GM23338 (cell line): ENCODE results near the gene ADAMTS18. TPM values are rescaled to one million over a fixed set of nuclear protein-coding genes. Genes with fewer than 3 reads are reported as not detected.

ENCODE experiments used
- ATAC-seq: fragments of 200-7000 bp; cut with Tn5 transposase; 3 replicates; pipeline ENCODE4 v1.9.1; 2020
- DNase-seq: peaks from one replicate; pipeline ENCODE4 v3.0.0-alpha.2; 2015; ENCODE audit warnings: low spot score
- H2AFZ ChIP-seq: fragments of 200-600 bp; sonication (generic); 2 replicates; pipeline ENCODE4 v1.8.0; 2016; ENCODE audit warnings: antibody characterized with exemption, mild to moderate bottlenecking, moderate library complexity
- H3F3A ChIP-seq: fragments of 200-600 bp; sonication (generic); replicated peaks from 2 replicates; pipeline ENCODE4 v1.8.0; 2017; ENCODE audit warnings: antibody characterized with exemption, mixed run types, low read depth
- H3K27ac ChIP-seq: fragments of 200-600 bp; sonication (generic); 2 replicates; pipeline ENCODE4 v1.6.1; 2016; ENCODE audit warnings: low read depth
- H3K27me3 ChIP-seq: fragments of 200-600 bp; sonication (generic); 2 replicates; pipeline ENCODE4 v1.8.0; 2016; ENCODE audit warnings: mild to moderate bottlenecking, mixed run types, moderate library complexity; ENCODE audit not compliant: insufficient read depth
- H3K36me3 ChIP-seq: fragments of 200-600 bp; sonication (generic); 2 replicates; pipeline ENCODE4 v1.8.0; 2016; ENCODE audit warnings: mild to moderate bottlenecking; ENCODE audit not compliant: insufficient read depth
- H3K4me1 ChIP-seq: fragments of 200-600 bp; sonication (generic); 2 replicates; pipeline ENCODE4 v1.8.0; 2016; ENCODE audit warnings: mild to moderate bottlenecking, moderate library complexity; ENCODE audit not compliant: insufficient read depth
- H3K4me2 ChIP-seq: fragments of 200-600 bp; sonication (generic); 2 replicates; pipeline ENCODE4 v1.7.1; 2017; ENCODE audit warnings: mixed run types
- H3K4me3 ChIP-seq: fragments of 200-600 bp; sonication (generic); 2 replicates; pipeline ENCODE4 v1.6.1; 2016; ENCODE audit warnings: mixed run types
- H3K79me2 ChIP-seq: fragments of 200-600 bp; sonication (generic); replicated peaks from 2 replicates; pipeline ENCODE4 v1.8.0; 2017; ENCODE audit warnings: mild to moderate bottlenecking; ENCODE audit not compliant: insufficient read depth
- H3K9me2 ChIP-seq: fragments of 200-600 bp; sonication (generic); 2 replicates; pipeline ENCODE4 v1.8.0; 2017; ENCODE audit not compliant: insufficient read depth
- H4K20me1 ChIP-seq: fragments of 200-600 bp; sonication (generic); replicated peaks from 2 replicates; pipeline ENCODE4 v1.8.0; 2017; ENCODE audit warnings: mild to moderate bottlenecking; ENCODE audit not compliant: insufficient read depth
- H3K27ac Mint-ChIP-seq: 2 replicates; pipeline ENCODE4 v1.8.0; 2020; ENCODE audit warnings: inconsistent platforms, mild to moderate bottlenecking, moderate library complexity, mixed read lengths
- H3K27me3 Mint-ChIP-seq: 3 replicates; pipeline ENCODE4 v1.8.0; 2022; ENCODE audit warnings: low read depth, mild to moderate bottlenecking, moderate library complexity, mixed read lengths, inconsistent platforms; ENCODE audit not compliant: insufficient read depth, poor library complexity
- H3K36me3 Mint-ChIP-seq: 3 replicates; pipeline ENCODE4 v1.8.0; 2021; ENCODE audit warnings: low read depth, mild to moderate bottlenecking, inconsistent platforms, moderate library complexity, mixed read lengths
- H3K4me1 Mint-ChIP-seq: 3 replicates; pipeline ENCODE4 v1.8.0; 2020; ENCODE audit warnings: mild to moderate bottlenecking, inconsistent platforms, mixed read lengths
- H3K4me3 Mint-ChIP-seq: 3 replicates; pipeline ENCODE4 v1.8.0; 2021; ENCODE audit warnings: moderate library complexity, mild to moderate bottlenecking, inconsistent platforms, mixed read lengths
- H3K9me3 Mint-ChIP-seq: 3 replicates; pipeline ENCODE4 v1.8.0; 2020; ENCODE audit warnings: moderate library complexity, mild to moderate bottlenecking, inconsistent platforms, mixed read lengths
- JUNB ChIP-seq: IDR thresholded peaks from one replicate; pipeline ENCODE4 v1.6.1; 2016; ENCODE audit warnings: antibody characterized with exemption; ENCODE audit not compliant: unreplicated experiment
- STAT1 ChIP-seq: IDR thresholded peaks from one replicate; pipeline ENCODE4 v1.6.1; 2016; ENCODE audit warnings: antibody characterized with exemption; ENCODE audit not compliant: unreplicated experiment
- ZNF114 ChIP-seq: fragments of 250-450 bp; sonication (Bioruptor Pico); IDR thresholded peaks from 2 replicates; pipeline ENCODE4 v1.5.0; 2020; ENCODE audit warnings: mild to moderate bottlenecking, moderate library complexity
- polyA plus RNA-seq: library from polyadenylated mRNA; unstranded; fragments of >200 nt; fragmentation: Nextera tagmentation; extraction: Ambion mirVana; gene quantifications from 2 replicates; pipeline ENCODE4 v1.2.1, GENCODE V29; 2016
- total RNA-seq: library from RNA; depleted of rRNA; stranded (reverse); fragments of >200 nt; shearing (Covaris generic); gene quantifications from 2 replicates; pipeline ENCODE4 v1.2.3, GENCODE V29; 2014
- TF ChIP-seq, protein P1 (sequence below), 2 experiments: fragments of 200-600 bp in 1 of 2; sonication (generic) in 1 of 2; conservative IDR thresholded peaks; 2 replicates each; pipeline versions ENCODE4 v1.5.1 to v1.6.1; 2016 to 2017; ENCODE audit warnings: antibody characterized with exemption in 2 of 2, low read depth in 2 of 2, mild to moderate bottlenecking in 2 of 2, moderate library complexity in 1 of 2
- TF ChIP-seq, protein P2 (sequence below): fragments of 250-450 bp; sonication (Bioruptor Pico); IDR thresholded peaks from 2 replicates; pipeline ENCODE4 v1.5.0; 2020; ENCODE audit warnings: mild to moderate bottlenecking, moderate library complexity

Gene ADAMTS18
- total and polyA plus RNA-seq, 2 experiments from 2014 or later = 0.15 to 0.90 TPM

DNA sequence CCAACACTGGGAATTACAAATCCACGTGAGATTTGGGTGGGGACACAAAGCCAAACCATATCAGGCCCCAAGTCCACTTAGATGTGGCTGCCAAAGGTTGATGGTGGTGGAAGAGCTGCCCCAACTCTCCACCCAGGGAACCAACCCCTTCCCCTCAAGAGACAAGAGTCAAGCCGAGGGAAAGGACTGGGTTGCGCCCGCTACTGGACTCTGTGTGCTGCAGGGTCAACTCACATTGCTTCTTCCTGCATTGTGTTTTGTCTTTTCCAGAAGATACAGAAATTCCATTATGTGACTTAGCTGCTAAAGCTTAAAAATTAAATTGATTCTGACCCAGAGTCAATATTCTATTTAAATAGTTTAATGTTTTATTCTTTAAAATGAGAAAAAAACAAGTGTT is 58.5 kb downstream of the ADAMTS18 start:
- H3K36me3 Mint-ChIP-seq = no peaks in the 10 kb centered on the region
- H3K4me1 Mint-ChIP-seq = peaks cover 24% of the 10 kb centered on the region
- H3K4me3 Mint-ChIP-seq = no peak overlapping the region
- peak; percentile 56; the same call in 2 of the 3 replicates for ATAC-seq
- H3K9me3 Mint-ChIP-seq = no peaks in the 10 kb centered on the region
- H3K27ac Mint-ChIP-seq = no peak overlapping the region
- DNase-seq = peak; percentile 75
- no peaks in the 10 kb centered on the region for H4K20me1 ChIP-seq
- no peak overlapping the region for H3K4me2 ChIP-seq
- H3K9me2 ChIP-seq = no peaks in the 10 kb centered on the region
- no peaks in the 10 kb centered on the region for H3K36me3 ChIP-seq
- TF ChIP-seq, protein P1, sequence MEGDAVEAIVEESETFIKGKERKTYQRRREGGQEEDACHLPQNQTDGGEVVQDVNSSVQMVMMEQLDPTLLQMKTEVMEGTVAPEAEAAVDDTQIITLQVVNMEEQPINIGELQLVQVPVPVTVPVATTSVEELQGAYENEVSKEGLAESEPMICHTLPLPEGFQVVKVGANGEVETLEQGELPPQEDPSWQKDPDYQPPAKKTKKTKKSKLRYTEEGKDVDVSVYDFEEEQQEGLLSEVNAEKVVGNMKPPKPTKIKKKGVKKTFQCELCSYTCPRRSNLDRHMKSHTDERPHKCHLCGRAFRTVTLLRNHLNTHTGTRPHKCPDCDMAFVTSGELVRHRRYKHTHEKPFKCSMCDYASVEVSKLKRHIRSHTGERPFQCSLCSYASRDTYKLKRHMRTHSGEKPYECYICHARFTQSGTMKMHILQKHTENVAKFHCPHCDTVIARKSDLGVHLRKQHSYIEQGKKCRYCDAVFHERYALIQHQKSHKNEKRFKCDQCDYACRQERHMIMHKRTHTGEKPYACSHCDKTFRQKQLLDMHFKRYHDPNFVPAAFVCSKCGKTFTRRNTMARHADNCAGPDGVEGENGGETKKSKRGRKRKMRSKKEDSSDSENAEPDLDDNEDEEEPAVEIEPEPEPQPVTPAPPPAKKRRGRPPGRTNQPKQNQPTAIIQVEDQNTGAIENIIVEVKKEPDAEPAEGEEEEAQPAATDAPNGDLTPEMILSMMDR (conservative IDR thresholded peaks at IDR 0.05; ENCODE audit: low read depth in 2 of 2) = peak; percentile 83 to 90
- TF ChIP-seq STAT1 (no peak), JUNB (no peak), ZNF114 (CRISPR knock-in tag) (no peak)
- TF ChIP-seq, protein P2, sequence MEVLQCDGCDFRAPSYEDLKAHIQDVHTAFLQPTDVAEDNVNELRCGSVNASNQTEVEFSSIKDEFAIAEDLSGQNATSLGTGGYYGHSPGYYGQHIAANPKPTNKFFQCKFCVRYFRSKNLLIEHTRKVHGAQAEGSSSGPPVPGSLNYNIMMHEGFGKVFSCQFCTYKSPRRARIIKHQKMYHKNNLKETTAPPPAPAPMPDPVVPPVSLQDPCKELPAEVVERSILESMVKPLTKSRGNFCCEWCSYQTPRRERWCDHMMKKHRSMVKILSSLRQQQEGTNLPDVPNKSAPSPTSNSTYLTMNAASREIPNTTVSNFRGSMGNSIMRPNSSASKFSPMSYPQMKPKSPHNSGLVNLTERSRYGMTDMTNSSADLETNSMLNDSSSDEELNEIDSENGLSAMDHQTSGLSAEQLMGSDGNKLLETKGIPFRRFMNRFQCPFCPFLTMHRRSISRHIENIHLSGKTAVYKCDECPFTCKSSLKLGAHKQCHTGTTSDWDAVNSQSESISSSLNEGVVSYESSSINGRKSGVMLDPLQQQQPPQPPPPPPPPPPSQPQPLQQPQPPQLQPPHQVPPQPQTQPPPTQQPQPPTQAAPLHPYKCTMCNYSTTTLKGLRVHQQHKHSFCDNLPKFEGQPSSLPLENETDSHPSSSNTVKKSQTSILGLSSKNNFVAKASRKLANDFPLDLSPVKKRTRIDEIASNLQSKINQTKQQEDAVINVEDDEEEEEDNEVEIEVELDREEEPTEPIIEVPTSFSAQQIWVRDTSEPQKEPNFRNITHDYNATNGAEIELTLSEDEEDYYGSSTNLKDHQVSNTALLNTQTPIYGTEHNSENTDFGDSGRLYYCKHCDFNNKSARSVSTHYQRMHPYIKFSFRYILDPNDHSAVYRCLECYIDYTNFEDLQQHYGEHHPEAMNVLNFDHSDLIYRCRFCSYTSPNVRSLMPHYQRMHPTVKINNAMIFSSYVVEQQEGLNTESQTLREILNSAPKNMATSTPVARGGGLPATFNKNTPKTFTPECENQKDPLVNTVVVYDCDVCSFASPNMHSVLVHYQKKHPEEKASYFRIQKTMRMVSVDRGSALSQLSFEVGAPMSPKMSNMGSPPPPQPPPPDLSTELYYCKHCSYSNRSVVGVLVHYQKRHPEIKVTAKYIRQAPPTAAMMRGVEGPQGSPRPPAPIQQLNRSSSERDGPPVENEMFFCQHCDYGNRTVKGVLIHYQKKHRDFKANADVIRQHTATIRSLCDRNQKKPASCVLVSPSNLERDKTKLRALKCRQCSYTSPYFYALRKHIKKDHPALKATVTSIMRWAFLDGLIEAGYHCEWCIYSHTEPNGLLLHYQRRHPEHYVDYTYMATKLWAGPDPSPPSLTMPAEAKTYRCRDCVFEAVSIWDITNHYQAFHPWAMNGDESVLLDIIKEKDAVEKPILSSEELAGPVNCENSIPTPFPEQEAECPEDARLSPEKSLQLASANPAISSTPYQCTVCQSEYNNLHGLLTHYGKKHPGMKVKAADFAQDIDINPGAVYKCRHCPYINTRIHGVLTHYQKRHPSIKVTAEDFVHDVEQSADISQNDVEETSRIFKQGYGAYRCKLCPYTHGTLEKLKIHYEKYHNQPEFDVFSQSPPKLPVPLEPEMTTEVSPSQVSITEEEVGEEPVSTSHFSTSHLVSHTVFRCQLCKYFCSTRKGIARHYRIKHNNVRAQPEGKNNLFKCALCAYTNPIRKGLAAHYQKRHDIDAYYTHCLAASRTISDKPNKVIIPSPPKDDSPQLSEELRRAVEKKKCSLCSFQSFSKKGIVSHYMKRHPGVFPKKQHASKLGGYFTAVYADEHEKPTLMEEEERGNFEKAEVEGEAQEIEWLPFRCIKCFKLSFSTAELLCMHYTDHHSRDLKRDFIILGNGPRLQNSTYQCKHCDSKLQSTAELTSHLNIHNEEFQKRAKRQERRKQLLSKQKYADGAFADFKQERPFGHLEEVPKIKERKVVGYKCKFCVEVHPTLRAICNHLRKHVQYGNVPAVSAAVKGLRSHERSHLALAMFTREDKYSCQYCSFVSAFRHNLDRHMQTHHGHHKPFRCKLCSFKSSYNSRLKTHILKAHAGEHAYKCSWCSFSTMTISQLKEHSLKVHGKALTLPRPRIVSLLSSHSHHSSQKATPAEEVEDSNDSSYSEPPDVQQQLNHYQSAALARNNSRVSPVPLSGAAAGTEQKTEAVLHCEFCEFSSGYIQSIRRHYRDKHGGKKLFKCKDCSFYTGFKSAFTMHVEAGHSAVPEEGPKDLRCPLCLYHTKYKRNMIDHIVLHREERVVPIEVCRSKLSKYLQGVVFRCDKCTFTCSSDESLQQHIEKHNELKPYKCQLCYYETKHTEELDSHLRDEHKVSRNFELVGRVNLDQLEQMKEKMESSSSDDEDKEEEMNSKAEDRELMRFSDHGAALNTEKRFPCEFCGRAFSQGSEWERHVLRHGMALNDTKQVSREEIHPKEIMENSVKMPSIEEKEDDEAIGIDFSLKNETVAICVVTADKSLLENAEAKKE = no peak
- no peak overlapping the region for H2AFZ ChIP-seq
- H3K27ac ChIP-seq = no peak overlapping the region
- no peaks in the 10 kb centered on the region for H3K27me3 Mint-ChIP-seq
- H3K79me2 ChIP-seq = no peaks in the 10 kb centered on the region
- H3K27me3 ChIP-seq = no peaks in the 10 kb centered on the region
- no peaks in the 10 kb centered on the region for H3F3A ChIP-seq
- peaks cover 17% of the 10 kb centered on the region for H3K4me1 ChIP-seq
- no peak overlapping the region for H3K4me3 ChIP-seq
